Prostate gland (tissue), 2 donors: ENCODE data around the gene C18orf63.

Experiments
- CTCF ChIP-seq, 4 experiments: fragments of 200-600 bp in 2 of 4; fragments of 450-650 bp in 2 of 4; sonication (generic) in 2 of 4; IDR thresholded peaks; 1 replicate in 3 of 4; 2 replicates in 1 of 4; pipeline ENCODE4 v1.5.1; 2016 to 2019; ENCODE audit warnings: antibody characterized with exemption in 4 of 4, mild to moderate bottlenecking in 2 of 4, moderate library complexity in 2 of 4
- POLR2A ChIP-seq: fragments of 450-650 bp; IDR thresholded peaks from one replicate; pipeline ENCODE4 v1.6.1; 2016; ENCODE audit warnings: antibody characterized with exemption, mild to moderate bottlenecking

- TF ChIP-seq CTCF (IDR thresholded peaks at IDR 0.05) = no peak
- TF ChIP-seq POLR2A = no peak
Observed at GRCh38 chr18:74289137-74289536, 26.5 kb upstream of the C18orf63 start.
